Thyroid gland (tissue), 4 donors: ENCODE results near the gene NFYC.

ENCODE experiments used
- POLR2A ChIP-seq, 2 donors: fragments of 450-650 bp; IDR thresholded peaks; one replicate each; pipeline ENCODE4 v1.6.1; 2017; ENCODE audit warnings: antibody characterized with exemption in 2 of 2, mild to moderate bottlenecking in 2 of 2, moderate library complexity in 1 of 2
- TF ChIP-seq, protein P1 (sequence below), 6 experiments: fragments of 200-600 bp in 3 of 6; fragments of 450-650 bp in 3 of 6; sonication (generic) in 3 of 6; IDR thresholded peaks; one replicate each; pipeline ENCODE4 v1.5.1; 2016 to 2019; ENCODE audit warnings: antibody characterized with exemption in 6 of 6, mild to moderate bottlenecking in 2 of 6, inconsistent platforms in 1 of 6, moderate library complexity in 1 of 6

DNA sequence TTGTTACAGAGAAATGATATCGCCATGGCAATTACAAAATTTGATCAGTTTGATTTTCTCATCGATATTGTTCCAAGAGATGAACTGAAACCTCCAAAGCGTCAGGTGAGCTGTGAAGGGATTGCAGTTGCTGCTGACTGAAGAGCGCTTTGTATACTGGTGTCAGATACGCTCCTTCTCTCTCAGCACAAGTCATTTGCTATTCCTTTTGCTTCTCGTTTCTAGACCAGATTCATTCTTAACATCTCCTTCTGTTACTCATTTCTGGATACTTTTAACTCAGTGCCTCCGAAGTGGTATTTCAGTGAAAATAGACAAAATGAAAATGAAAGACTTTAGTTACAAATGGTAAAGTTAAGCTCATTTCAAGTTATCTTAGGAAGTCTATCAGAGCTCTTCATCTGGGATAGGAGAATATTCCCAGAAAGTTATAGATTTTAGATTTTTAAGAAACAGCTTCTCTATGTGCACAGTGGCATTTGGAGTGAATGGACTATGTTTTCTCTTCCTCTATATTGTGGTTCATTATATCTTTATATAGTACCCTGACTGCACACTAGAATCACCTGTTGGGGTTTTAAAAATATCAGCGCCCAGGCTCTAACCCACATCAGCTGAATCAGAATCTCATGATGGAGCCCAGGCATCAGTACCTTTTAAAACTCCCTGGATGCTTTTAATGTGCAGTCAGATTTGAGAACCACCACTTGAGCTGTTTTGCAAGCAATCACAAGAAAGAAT, 61.8 kb downstream of the NFYC start:
- TF ChIP-seq, protein P1, sequence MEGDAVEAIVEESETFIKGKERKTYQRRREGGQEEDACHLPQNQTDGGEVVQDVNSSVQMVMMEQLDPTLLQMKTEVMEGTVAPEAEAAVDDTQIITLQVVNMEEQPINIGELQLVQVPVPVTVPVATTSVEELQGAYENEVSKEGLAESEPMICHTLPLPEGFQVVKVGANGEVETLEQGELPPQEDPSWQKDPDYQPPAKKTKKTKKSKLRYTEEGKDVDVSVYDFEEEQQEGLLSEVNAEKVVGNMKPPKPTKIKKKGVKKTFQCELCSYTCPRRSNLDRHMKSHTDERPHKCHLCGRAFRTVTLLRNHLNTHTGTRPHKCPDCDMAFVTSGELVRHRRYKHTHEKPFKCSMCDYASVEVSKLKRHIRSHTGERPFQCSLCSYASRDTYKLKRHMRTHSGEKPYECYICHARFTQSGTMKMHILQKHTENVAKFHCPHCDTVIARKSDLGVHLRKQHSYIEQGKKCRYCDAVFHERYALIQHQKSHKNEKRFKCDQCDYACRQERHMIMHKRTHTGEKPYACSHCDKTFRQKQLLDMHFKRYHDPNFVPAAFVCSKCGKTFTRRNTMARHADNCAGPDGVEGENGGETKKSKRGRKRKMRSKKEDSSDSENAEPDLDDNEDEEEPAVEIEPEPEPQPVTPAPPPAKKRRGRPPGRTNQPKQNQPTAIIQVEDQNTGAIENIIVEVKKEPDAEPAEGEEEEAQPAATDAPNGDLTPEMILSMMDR (IDR thresholded peaks at IDR 0.05) = no peak
- no peak for TF ChIP-seq POLR2A (IDR thresholded peaks at IDR 0.05)
